Gastrocnemius medialis (tissue), 4 donors: ENCODE measurements around the gene SELL.

Source experiments
- POLR2A ChIP-seq, 2 donors: fragments of 450-650 bp; IDR thresholded peaks; one replicate each; pipeline ENCODE4 v1.6.1; 2017; ENCODE audit warnings: antibody characterized with exemption in 2 of 2, mild to moderate bottlenecking in 2 of 2, moderate library complexity in 2 of 2
- TF ChIP-seq, protein P1 (sequence below), 5 experiments: fragments of 450-650 bp in 3 of 5; fragments of 200-600 bp in 2 of 5; sonication (generic) in 2 of 5; IDR thresholded peaks in 4 of 5; conservative IDR thresholded peaks in 1 of 5; 1 replicate in 4 of 5; 2 replicates in 1 of 5; pipeline ENCODE4 v1.5.1; 2016 to 2019; ENCODE audit warnings: antibody characterized with exemption in 5 of 5, mild to moderate bottlenecking in 3 of 5, moderate library complexity in 3 of 5

- TF ChIP-seq, protein P1, sequence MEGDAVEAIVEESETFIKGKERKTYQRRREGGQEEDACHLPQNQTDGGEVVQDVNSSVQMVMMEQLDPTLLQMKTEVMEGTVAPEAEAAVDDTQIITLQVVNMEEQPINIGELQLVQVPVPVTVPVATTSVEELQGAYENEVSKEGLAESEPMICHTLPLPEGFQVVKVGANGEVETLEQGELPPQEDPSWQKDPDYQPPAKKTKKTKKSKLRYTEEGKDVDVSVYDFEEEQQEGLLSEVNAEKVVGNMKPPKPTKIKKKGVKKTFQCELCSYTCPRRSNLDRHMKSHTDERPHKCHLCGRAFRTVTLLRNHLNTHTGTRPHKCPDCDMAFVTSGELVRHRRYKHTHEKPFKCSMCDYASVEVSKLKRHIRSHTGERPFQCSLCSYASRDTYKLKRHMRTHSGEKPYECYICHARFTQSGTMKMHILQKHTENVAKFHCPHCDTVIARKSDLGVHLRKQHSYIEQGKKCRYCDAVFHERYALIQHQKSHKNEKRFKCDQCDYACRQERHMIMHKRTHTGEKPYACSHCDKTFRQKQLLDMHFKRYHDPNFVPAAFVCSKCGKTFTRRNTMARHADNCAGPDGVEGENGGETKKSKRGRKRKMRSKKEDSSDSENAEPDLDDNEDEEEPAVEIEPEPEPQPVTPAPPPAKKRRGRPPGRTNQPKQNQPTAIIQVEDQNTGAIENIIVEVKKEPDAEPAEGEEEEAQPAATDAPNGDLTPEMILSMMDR (IDR thresholded peaks at IDR 0.05 in 4 of 5, conservative IDR thresholded peaks at IDR 0.05 in 1 of 5): no peak
- no peak for TF ChIP-seq POLR2A (IDR thresholded peaks at IDR 0.05)
Observed at GRCh38 chr1:169731446-169731845, 20.0 kb upstream of the SELL start.
